LNCaP clone FGC (cell line): Measurements from ENCODE around the gene DLGAP1.

Experiments used
- DNase-seq: peaks from one replicate; pipeline ENCODE4 v3.0.0-alpha.2; 2011; ENCODE audit warnings: low read depth
- H3K4me3 ChIP-seq: 2 replicates; pipeline ENCODE4 v1.5.1; 2011; ENCODE audit warnings: mild to moderate bottlenecking, low read depth, low read length, control low read depth
- CTCF ChIP-seq: IDR thresholded peaks from 2 replicates; pipeline ENCODE4 v1.5.1; 2012; ENCODE audit warnings: mild to moderate bottlenecking; ENCODE audit not compliant: control insufficient read depth, insufficient read depth; ENCODE audit errors: extremely low read depth

Gene DLGAP1

GRCh38 chr18:3620146-3621119 is 834.7 kb downstream of the DLGAP1 start:
- H3K4me3 ChIP-seq, result no peak overlapping the region
- no peak for DNase-seq
- TF ChIP-seq CTCF, result no peak

GRCh38 chr18:3619746-3620145 is 835.4 kb downstream of the DLGAP1 start:
- DNase-seq, result no peak

GRCh38 chr18:3619222-3619621 is 835.9 kb downstream of the DLGAP1 start:
- no peak overlapping the region for H3K4me3 ChIP-seq
- DNase-seq, result no peak
- no peak for TF ChIP-seq CTCF

More at GRCh38 chr18:3619746-3620145, 835.4 kb downstream of the DLGAP1 start:
- TF ChIP-seq CTCF, result no peak
- no peak overlapping the region for H3K4me3 ChIP-seq

- no peak overlapping the region for H3K4me3 ChIP-seq
- no peak for TF ChIP-seq CTCF
- no peak for DNase-seq
Observed at GRCh38 chr18:3616744-3617143, 838.4 kb downstream of the DLGAP1 start.

GRCh38 chr18:3616142-3616541 is 839.0 kb downstream of the DLGAP1 start:
- TF ChIP-seq CTCF, result no peak
- DNase-seq, result no peak
- no peak overlapping the region for H3K4me3 ChIP-seq

- no peak for TF ChIP-seq CTCF
- no peak overlapping the region for H3K4me3 ChIP-seq
- no peak for DNase-seq
Observed at GRCh38 chr18:3615374-3615985, 839.6 kb downstream of the DLGAP1 start.
